Measurements from ENCODE around the gene C19orf53.
A peak's percentile ranks its signal among the peaks of the same experiment; 100 is the strongest.

DNA sequence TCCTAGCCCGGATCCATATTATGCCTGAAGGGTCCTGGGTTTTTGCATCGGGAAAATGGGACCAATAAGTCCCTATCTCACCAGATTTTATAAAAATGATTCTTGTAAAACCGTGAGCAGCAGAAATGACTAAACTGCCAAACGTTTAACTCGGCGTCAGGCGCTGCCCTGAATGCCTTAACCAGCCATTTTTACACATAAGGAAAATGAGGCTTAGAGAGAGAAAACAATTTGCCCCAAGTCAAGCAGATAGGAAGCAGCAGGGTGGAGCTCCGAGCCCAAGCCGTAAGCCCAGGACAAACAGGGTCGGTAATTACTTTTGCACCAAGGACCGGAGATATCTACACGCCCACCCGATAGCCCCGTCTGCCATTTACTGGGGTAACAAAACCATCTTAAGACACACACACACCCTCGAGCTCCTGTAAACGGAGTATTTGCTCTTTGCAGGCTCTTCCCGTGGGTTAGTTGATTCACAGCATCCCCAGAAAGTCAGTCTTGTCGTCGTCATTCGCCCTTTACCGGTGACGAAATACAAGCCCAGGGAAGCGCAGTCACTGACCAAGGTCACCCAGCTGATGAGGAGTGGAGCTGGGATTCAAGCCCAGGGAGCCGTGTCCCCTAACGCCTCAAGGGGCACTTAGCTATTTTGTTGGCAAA lies 26.0 kb upstream of the C19orf53 start:
- TF ChIP-seq CTCF (CRISPR knock-in tag; IDR thresholded peaks at IDR 0.05) (no peak), POLR2A (IDR thresholded peaks at IDR 0.05; ENCODE audit: insufficient read depth in 1 of 2, low read depth in 2 of 2, low read length in 2 of 2) (0 out of 4 replicates have a peak, but pooled peaks of 1 of the 2 experiments have one; percentile 6), ZBTB26 (CRISPR knock-in tag; IDR thresholded peaks at IDR 0.05; ENCODE audit: borderline replicate concordance) (no peak), ZNF124 (CRISPR knock-in tag; IDR thresholded peaks at IDR 0.05) (no peak)
- TF ChIP-seq, protein P1, sequence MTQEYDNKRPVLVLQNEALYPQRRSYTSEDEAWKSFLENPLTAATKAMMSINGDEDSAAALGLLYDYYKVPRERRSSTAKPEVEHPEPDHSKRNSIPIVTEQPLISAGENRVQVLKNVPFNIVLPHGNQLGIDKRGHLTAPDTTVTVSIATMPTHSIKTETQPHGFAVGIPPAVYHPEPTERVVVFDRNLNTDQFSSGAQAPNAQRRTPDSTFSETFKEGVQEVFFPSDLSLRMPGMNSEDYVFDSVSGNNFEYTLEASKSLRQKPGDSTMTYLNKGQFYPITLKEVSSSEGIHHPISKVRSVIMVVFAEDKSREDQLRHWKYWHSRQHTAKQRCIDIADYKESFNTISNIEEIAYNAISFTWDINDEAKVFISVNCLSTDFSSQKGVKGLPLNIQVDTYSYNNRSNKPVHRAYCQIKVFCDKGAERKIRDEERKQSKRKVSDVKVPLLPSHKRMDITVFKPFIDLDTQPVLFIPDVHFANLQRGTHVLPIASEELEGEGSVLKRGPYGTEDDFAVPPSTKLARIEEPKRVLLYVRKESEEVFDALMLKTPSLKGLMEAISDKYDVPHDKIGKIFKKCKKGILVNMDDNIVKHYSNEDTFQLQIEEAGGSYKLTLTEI (CRISPR knock-in tag; conservative IDR thresholded peaks at IDR 0.05): no peak

Data from HepG2 (cell line).